A673 (cell line): ENCODE results near the gene SCRG1. TPM values are rescaled to one million over a fixed set of nuclear protein-coding genes. Genes with fewer than 3 reads are reported as not detected.

Experiments used
- BruUV-seq: library from RNA; stranded (reverse); fragments of 400-500 nt; replicated peaks from 2 replicates; lab custom pipeline; 2021; lab: Mats Ljungman, UMichigan
- CTCF ChIA-PET: fragments of 300-600 bp; sonication (Branson Sonifier 250); formaldehyde crosslinking; loops from one replicate; lab custom pipeline; 2022; ENCODE audit warnings: antibody characterized with exemption; lab: Charles Lee
- POLR2A ChIA-PET: fragments of 300-600 bp; sonication (Branson Sonifier 250); formaldehyde crosslinking; loops from one replicate; lab custom pipeline; 2022; ENCODE audit warnings: antibody characterized with exemption; ENCODE audit not compliant: low non-redundant PET; lab: Charles Lee
- DNase-seq: peaks from one replicate; pipeline ENCODE4 v3.0.0-alpha.2; 2015; ENCODE audit warnings: low spot score
- H3K27ac ChIP-seq: fragments of 200-600 bp; sonication (generic); 2 replicates; pipeline ENCODE4 v1.5.1; 2016; ENCODE audit warnings: mixed run types, low read depth, mild to moderate bottlenecking, mixed read lengths, antibody characterized with exemption, low read length; ENCODE audit not compliant: poor library complexity, severe bottlenecking
- H3K27me3 ChIP-seq: fragments of 200-600 bp; sonication (generic); replicated peaks from 2 replicates; pipeline ENCODE4 v1.6.1; 2017; ENCODE audit warnings: mixed run types, low read depth, mild to moderate bottlenecking, mixed read lengths, antibody characterized with exemption, low read length; ENCODE audit not compliant: insufficient read depth, poor library complexity
- H3K36me3 ChIP-seq: fragments of 200-600 bp; sonication (generic); 2 replicates; pipeline ENCODE4 v1.6.1; 2016; ENCODE audit warnings: mixed run types, mild to moderate bottlenecking, mixed read lengths, antibody characterized with exemption, low read length; ENCODE audit not compliant: insufficient read depth, poor library complexity, severe bottlenecking
- H3K4me1 ChIP-seq: fragments of 200-600 bp; sonication (generic); 2 replicates; pipeline ENCODE4 v1.6.1; 2017; ENCODE audit warnings: mixed run types, mild to moderate bottlenecking, mixed read lengths, antibody characterized with exemption, low read length; ENCODE audit not compliant: insufficient read depth, poor library complexity, severe bottlenecking
- H3K4me3 ChIP-seq: fragments of 200-600 bp; sonication (generic); 2 replicates; pipeline ENCODE4 v1.5.1; 2016; ENCODE audit warnings: low read depth, mixed run types, mild to moderate bottlenecking, mixed read lengths, low read length; ENCODE audit not compliant: poor library complexity, severe bottlenecking
- H3K9me3 ChIP-seq: fragments of 200-600 bp; sonication (generic); 2 replicates; pipeline ENCODE4 v1.6.1; 2016; ENCODE audit warnings: mixed run types, low read depth, mild to moderate bottlenecking, mixed read lengths, antibody characterized with exemption, low read length; ENCODE audit not compliant: poor library complexity, severe bottlenecking
- EZH2 ChIP-seq: fragments of 200-600 bp; sonication (generic); IDR thresholded peaks from 2 replicates; pipeline ENCODE4 v1.6.1; 2017; ENCODE audit warnings: borderline replicate concordance, low read depth, mild to moderate bottlenecking, mixed read lengths, antibody characterized with exemption, low read length; ENCODE audit not compliant: poor library complexity, severe bottlenecking
- intact Hi-C: fragments of 100-400 bp; cut with micrococcal nuclease; formaldehyde crosslinking; loops from one replicate; pipeline ENCODE4 v1.10.0; 2022; ENCODE audit not compliant: unreplicated experiment
- total RNA-seq: library from RNA; stranded (reverse); gene quantifications from 2 replicates; pipeline ENCODE4 v1.2.3, GENCODE V29; 2021
- TF ChIP-seq, protein P1 (sequence below): fragments of 300-800, 200-600 bp; sonication (generic); conservative IDR thresholded peaks from 2 replicates; pipeline ENCODE4 v1.5.1; 2017; ENCODE audit warnings: low read depth, mild to moderate bottlenecking, antibody characterized with exemption, low read length, moderate library complexity, mixed read lengths

The SCRG1 gene
- total RNA-seq, 1 experiment from 2014 or later = 0.09 TPM

GRCh38 chr4:173411106-173411693, 12.3 kb upstream of the SCRG1 start:
- H3K4me1 ChIP-seq = peaks cover 43% of the 10 kb centered on the region
- no peak for DNase-seq
- TF ChIP-seq, protein P1, sequence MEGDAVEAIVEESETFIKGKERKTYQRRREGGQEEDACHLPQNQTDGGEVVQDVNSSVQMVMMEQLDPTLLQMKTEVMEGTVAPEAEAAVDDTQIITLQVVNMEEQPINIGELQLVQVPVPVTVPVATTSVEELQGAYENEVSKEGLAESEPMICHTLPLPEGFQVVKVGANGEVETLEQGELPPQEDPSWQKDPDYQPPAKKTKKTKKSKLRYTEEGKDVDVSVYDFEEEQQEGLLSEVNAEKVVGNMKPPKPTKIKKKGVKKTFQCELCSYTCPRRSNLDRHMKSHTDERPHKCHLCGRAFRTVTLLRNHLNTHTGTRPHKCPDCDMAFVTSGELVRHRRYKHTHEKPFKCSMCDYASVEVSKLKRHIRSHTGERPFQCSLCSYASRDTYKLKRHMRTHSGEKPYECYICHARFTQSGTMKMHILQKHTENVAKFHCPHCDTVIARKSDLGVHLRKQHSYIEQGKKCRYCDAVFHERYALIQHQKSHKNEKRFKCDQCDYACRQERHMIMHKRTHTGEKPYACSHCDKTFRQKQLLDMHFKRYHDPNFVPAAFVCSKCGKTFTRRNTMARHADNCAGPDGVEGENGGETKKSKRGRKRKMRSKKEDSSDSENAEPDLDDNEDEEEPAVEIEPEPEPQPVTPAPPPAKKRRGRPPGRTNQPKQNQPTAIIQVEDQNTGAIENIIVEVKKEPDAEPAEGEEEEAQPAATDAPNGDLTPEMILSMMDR = no peak
- no peak for TF ChIP-seq EZH2
- intact Hi-C loops = loop anchor here (5.0 to 10.0 kb wide), 2 partner anchors 39 to 126 kb away; partner anchors contain the start of gene SAP30
- H3K27me3 ChIP-seq = no peaks in the 10 kb centered on the region
- BruUV-seq = no TSS peak
- ChIA-PET CTCF (interaction anchor here (1.0 kb wide), 1 partner anchor 9 kb away, joined by 4 read pairs; no protein-coding TSS in a partner anchor), POLR2A (no interaction called here)
- no peak overlapping the region for H3K4me3 ChIP-seq
- no peak overlapping the region for H3K27ac ChIP-seq
- H3K9me3 ChIP-seq = no peaks in the 10 kb centered on the region
- H3K36me3 ChIP-seq = no peaks in the 10 kb centered on the region

DNA sequence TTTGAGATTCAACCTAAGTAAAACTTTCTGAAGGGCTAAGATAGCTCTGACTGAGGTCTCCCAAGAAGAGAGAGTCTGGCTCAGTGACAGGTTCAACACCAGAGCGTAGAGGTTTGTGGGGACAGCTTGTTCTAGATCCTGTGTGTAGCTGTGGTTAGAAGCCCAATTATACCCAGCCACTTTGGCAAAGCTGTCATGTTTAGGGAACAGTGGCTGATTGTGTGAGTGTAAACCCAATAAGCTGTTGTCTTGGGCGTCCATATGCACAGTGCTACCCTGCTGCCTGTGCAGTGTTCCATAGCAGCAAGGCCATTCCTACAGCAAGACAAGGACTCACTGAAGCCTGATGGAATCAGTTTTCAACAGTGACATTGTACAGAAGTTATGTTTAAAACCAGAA, 11.2 kb upstream of the SCRG1 start:
- intact Hi-C loops = loop anchor here (5.0 to 10.0 kb wide), 2 partner anchors 38 to 125 kb away; partner anchors contain the start of gene SAP30
- Histone ChIP-seq H3K4me3 (no peak overlapping the region), H3K9me3 (no peaks in the 10 kb centered on the region), H3K36me3 (no peaks in the 10 kb centered on the region), H3K27me3 (no peaks in the 10 kb centered on the region), H3K4me1 (peaks cover 32% of the 10 kb centered on the region), H3K27ac (no peak overlapping the region)
- TF ChIP-seq EZH2 = no peak
- TF ChIP-seq, protein P1 = no peak
- BruUV-seq = no TSS peak
- ChIA-PET CTCF (no interaction called here), POLR2A (no interaction called here)
- no peak for DNase-seq

GRCh38 chr4:173405840-173406606, 7.1 kb upstream of the SCRG1 start:
- no peaks in the 10 kb centered on the region for H3K27me3 ChIP-seq
- H3K4me3 ChIP-seq = no peak overlapping the region
- no peak for TF ChIP-seq EZH2
- TF ChIP-seq, protein P1 = no peak
- no TSS peak for BruUV-seq
- H3K36me3 ChIP-seq = no peaks in the 10 kb centered on the region
- CTCF ChIA-PET = no interaction called here
- H3K27ac ChIP-seq = no peak overlapping the region
- POLR2A ChIA-PET = interaction anchor here (0.6 kb wide), 1 partner anchor 36 kb away, joined by 30 read pairs; no protein-coding TSS in a partner anchor
- intact Hi-C loops = no loop called here
- no peaks in the 10 kb centered on the region for H3K9me3 ChIP-seq
- DNase-seq = no peak
- H3K4me1 ChIP-seq = no peaks in the 10 kb centered on the region
